ENCODE measurements around the gene WFDC10A.
"Not testable (repeated sequence)": the region's sequence is repeated elsewhere in the genome, so short reads cannot be mapped to it uniquely, and the experiment has no call there.

Gene WFDC10A

GRCh38 chr20:45649312-45649863, 19.8 kb downstream of the WFDC10A start:
- no peak overlapping the region for H3K4me3 ChIP-seq (ENCODE audit: low read length)
- H3K27me3 ChIP-seq (replicated peaks; ENCODE audit: control insufficient read depth, insufficient read depth, low read length), result no peaks in the 10 kb centered on the region
- DNase-seq (ENCODE audit: low read depth), result no peak
- no peak overlapping the region for H3K9ac ChIP-seq (ENCODE audit: low read length)
- no peaks in the 10 kb centered on the region for H3K9me3 ChIP-seq (ENCODE audit: control insufficient read depth, low read length)
- H3K36me3 ChIP-seq (ENCODE audit: control insufficient read depth, insufficient read depth, low read length, severe bottlenecking), result no peaks in the 10 kb centered on the region
- H3K4me1 ChIP-seq (ENCODE audit: control insufficient read depth, insufficient read depth, low read length), result no peaks in the 10 kb centered on the region

GRCh38 chr20:45651726-45652125, 22.2 kb downstream of the WFDC10A start:
- H3K9me3 ChIP-seq (ENCODE audit: control insufficient read depth, low read length); H3K4me1 ChIP-seq (ENCODE audit: control insufficient read depth, insufficient read depth, low read length); H3K9ac ChIP-seq (ENCODE audit: low read length); H3K36me3 ChIP-seq (ENCODE audit: control insufficient read depth, insufficient read depth, low read length, severe bottlenecking); H3K27me3 ChIP-seq (replicated peaks; ENCODE audit: control insufficient read depth, insufficient read depth, low read length); DNase-seq (ENCODE audit: low read depth); H3K4me3 ChIP-seq (ENCODE audit: low read length): not testable (repeated sequence)

DNA sequence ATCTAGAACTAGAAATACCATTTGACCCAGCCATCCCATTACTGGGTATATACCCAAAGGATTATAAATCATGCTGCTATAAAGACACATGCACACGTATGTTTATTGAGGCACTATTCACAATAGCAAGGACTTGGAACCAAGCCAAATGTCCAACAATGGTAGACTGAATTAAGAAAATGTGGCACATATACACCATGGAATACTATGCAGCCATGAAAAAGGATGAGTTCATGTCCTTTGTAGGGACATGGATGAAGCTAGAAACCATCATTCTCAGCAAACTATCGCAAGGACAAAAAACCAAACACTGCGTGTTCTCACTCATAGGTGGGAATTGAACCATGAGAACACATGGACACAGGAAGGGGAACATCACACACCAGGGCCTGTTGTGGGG, 27.5 kb downstream of the WFDC10A start:
- not testable (repeated sequence) for H3K4me1 ChIP-seq (ENCODE audit: control insufficient read depth, insufficient read depth, low read length); DNase-seq (ENCODE audit: low read depth); H3K9me3 ChIP-seq (ENCODE audit: control insufficient read depth, low read length); H3K36me3 ChIP-seq (ENCODE audit: control insufficient read depth, insufficient read depth, low read length, severe bottlenecking); H3K27me3 ChIP-seq (replicated peaks; ENCODE audit: control insufficient read depth, insufficient read depth, low read length); H3K4me3 ChIP-seq (ENCODE audit: low read length); H3K9ac ChIP-seq (ENCODE audit: low read length)

DNA sequence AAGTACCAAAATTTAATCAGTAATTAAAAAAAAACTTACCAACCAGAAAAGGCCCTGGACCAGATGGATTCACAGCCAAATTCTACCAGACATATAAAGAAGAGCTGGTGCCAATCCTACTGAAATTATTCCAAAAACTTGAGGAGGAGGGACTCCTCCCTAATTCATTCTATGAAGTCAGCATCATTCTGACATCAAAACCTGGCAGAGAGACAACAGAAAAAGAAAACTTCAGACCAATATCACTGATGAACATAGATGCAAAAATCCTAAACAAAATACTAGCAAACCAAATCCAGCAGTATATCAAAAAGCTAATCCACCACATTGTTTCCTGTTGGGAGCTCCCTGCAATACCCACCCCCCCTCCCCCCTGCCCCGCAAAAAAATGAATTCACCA, 40.6 kb downstream of the WFDC10A start, which contains the start of gene WFDC11:
WFDC11 (minus strand) TSS at position 101 of the 400 bp plus-strand sequence. CDS start 19,639 bp downstream, outside the sequence.
- no peak for DNase-seq (ENCODE audit: low read depth)
- no peaks in the 10 kb centered on the region for H3K4me1 ChIP-seq (ENCODE audit: control insufficient read depth, insufficient read depth, low read length)
- no peaks in the 10 kb centered on the region for H3K27me3 ChIP-seq (replicated peaks; ENCODE audit: control insufficient read depth, insufficient read depth, low read length)
- H3K4me3 ChIP-seq (ENCODE audit: low read length), result no peak within 1 kb of the TSS
- no peaks in the 10 kb centered on the region for H3K36me3 ChIP-seq (ENCODE audit: control insufficient read depth, insufficient read depth, low read length, severe bottlenecking)
- H3K9me3 ChIP-seq (ENCODE audit: control insufficient read depth, low read length), result peaks cover 14% of the 10 kb centered on the region
- H3K9ac ChIP-seq (ENCODE audit: low read length), result no peak within 1 kb of the TSS

GRCh38 chr20:45672765-45673164, 43.2 kb downstream of the WFDC10A start:
- no peak overlapping the region for H3K9ac ChIP-seq (ENCODE audit: low read length)
- no peaks in the 10 kb centered on the region for H3K36me3 ChIP-seq (ENCODE audit: control insufficient read depth, insufficient read depth, low read length, severe bottlenecking)
- no peak for DNase-seq (ENCODE audit: low read depth)

DNA sequence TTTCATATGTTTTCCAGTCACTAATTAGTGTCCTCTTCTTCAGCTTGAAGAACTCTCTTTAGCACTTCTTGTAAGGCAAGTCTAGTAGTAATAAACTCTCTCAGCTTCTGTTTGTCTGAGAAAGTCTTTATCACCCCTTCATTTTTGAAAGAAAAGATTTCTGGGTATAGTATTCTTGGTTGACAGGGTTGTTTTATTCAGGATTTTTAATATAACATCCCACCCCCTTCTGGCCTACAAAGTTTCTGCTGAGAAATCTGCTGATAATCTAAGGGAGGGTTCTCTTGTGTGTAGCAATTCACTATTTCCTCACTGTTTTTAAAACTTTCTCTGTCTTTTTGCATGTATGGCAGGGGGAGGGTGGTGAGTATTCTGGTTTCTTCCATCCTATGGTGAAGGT, 50.1 kb downstream of the WFDC10A start:
- no peak for DNase-seq (ENCODE audit: low read depth)
- peaks cover 10% of the 10 kb centered on the region for H3K27me3 ChIP-seq (replicated peaks; ENCODE audit: control insufficient read depth, insufficient read depth, low read length)
- no peaks in the 10 kb centered on the region for H3K36me3 ChIP-seq (ENCODE audit: control insufficient read depth, insufficient read depth, low read length, severe bottlenecking)
- H3K4me1 ChIP-seq (ENCODE audit: control insufficient read depth, insufficient read depth, low read length), result no peaks in the 10 kb centered on the region
- H3K9ac ChIP-seq (ENCODE audit: low read length), result no peak overlapping the region
- H3K4me3 ChIP-seq (ENCODE audit: low read length), result no peak overlapping the region
- peaks cover 49% of the 10 kb centered on the region for H3K9me3 ChIP-seq (ENCODE audit: control insufficient read depth, low read length)

More at GRCh38 chr20:45672765-45673164, 43.2 kb downstream of the WFDC10A start:
- Histone ChIP-seq H3K4me1 (ENCODE audit: control insufficient read depth, insufficient read depth, low read length) (no peaks in the 10 kb centered on the region), H3K9me3 (ENCODE audit: control insufficient read depth, low read length) (peaks cover 31% of the 10 kb centered on the region), H3K4me3 (ENCODE audit: low read length) (no peak overlapping the region), H3K27me3 (replicated peaks; ENCODE audit: control insufficient read depth, insufficient read depth, low read length) (no peaks in the 10 kb centered on the region)
